ENCODE measurements around the gene MAGEA6. TPM values are rescaled to one million over a fixed set of nuclear protein-coding genes. Genes with fewer than 3 reads are reported as not detected.
"Not testable (repeated sequence)": the region's sequence is repeated elsewhere in the genome, so short reads cannot be mapped to it uniquely, and the experiment has no call there.

MAGEA6 gene
- total and polyA plus RNA-seq, 2 donors = 0.05 TPM; not detected in 1

DNA sequence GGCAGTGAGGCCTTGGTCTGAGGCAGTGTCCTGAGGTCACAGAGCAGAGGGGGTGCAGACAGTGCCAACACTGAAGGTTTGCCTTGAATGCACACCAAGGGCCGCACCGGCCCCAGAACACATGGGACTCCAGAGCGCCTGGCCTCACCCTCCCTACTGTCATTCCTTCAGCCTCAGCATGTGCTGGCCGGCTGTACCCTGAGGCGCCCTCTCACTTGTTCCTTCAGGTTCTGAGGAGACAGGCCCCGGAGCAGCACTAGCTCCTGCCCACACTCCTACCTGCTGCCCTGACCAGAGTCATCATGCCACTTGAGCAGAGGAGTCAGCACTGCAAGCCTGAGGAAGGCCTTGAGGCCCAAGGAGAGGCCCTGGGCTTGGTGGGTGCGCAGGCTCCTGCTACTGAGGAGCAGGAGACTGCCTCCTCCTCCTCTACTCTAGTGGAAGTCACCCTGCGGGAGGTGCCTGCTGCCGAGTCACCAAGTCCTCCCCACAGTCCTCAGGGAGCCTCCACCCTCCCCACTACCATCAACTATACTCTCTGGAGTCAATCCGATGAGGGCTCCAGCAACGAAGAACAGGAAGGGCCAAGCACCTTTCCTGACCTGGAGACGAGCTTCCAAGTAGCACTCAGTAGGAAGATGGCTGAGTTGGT lies 33.5 kb downstream of the MAGEA6 start:
- H3K27ac ChIP-seq (ENCODE audit: low read depth in 1 of 2, low read length in 1 of 2) = no peak overlapping the region
- no peak overlapping the region for H3K4me3 ChIP-seq (ENCODE audit: low read length in 2 of 2)
- DNase-seq (ENCODE audit: low read depth in 6 of 9, low spot score in 9 of 9) = no peak
- H3K27me3 ChIP-seq (ENCODE audit: control insufficient read depth in 2 of 2, insufficient read depth in 1 of 2, low read length in 1 of 2) = no peaks in the 10 kb centered on the region
- no peaks in the 10 kb centered on the region for H3K9me3 ChIP-seq (ENCODE audit: control insufficient read depth in 2 of 2, insufficient read depth in 1 of 2, low read length in 1 of 2)
- H3K36me3 ChIP-seq (ENCODE audit: control insufficient read depth in 2 of 2, insufficient read depth in 2 of 2, low read length in 1 of 2) = no peaks in the 10 kb centered on the region
- no peaks in the 10 kb centered on the region for H3K4me1 ChIP-seq (ENCODE audit: control insufficient read depth in 2 of 2, insufficient read depth in 2 of 2, low read length in 2 of 2)
- WGBS = 97% methylated on average over 12 of the region's 12 CpGs

- no peak for DNase-seq (ENCODE audit: low read depth in 6 of 9, low spot score in 9 of 9)
- WGBS = 86% methylated on average over 2 of the region's 2 CpGs
- H3K36me3 ChIP-seq (ENCODE audit: control insufficient read depth in 2 of 2, insufficient read depth in 2 of 2, low read length in 1 of 2) = no peaks in the 10 kb centered on the region
- H3K27ac ChIP-seq (ENCODE audit: low read depth in 1 of 2, low read length in 1 of 2) = no peak overlapping the region
- no peak overlapping the region for H3K4me3 ChIP-seq (ENCODE audit: low read length in 2 of 2)
- H3K4me1 ChIP-seq (ENCODE audit: control insufficient read depth in 2 of 2, insufficient read depth in 2 of 2, low read length in 2 of 2) = no peaks in the 10 kb centered on the region
- no peaks in the 10 kb centered on the region for H3K9me3 ChIP-seq (ENCODE audit: control insufficient read depth in 2 of 2, insufficient read depth in 1 of 2, low read length in 1 of 2)
- no peaks in the 10 kb centered on the region for H3K27me3 ChIP-seq (ENCODE audit: control insufficient read depth in 2 of 2, insufficient read depth in 1 of 2, low read length in 1 of 2)
These were observed 34.4 kb downstream of the MAGEA6 start for GRCh38 chrX:152735101-152735500.

GRCh38 chrX:152734143-152734858 lies 35.2 kb downstream of the MAGEA6 start:
- not testable (repeated sequence) for H3K36me3 ChIP-seq (ENCODE audit: control insufficient read depth in 2 of 2, insufficient read depth in 2 of 2, low read length in 1 of 2); DNase-seq (ENCODE audit: low read depth in 6 of 9, low spot score in 9 of 9); H3K27ac ChIP-seq (ENCODE audit: low read depth in 1 of 2, low read length in 1 of 2); H3K9me3 ChIP-seq (ENCODE audit: control insufficient read depth in 2 of 2, insufficient read depth in 1 of 2, low read length in 1 of 2); H3K27me3 ChIP-seq (ENCODE audit: control insufficient read depth in 2 of 2, insufficient read depth in 1 of 2, low read length in 1 of 2); H3K4me3 ChIP-seq (ENCODE audit: low read length in 2 of 2); H3K4me1 ChIP-seq (ENCODE audit: control insufficient read depth in 2 of 2, insufficient read depth in 2 of 2, low read length in 2 of 2)
- 97% methylated on average over 22 of the region's 22 CpGs for WGBS

GRCh38 chrX:152733261-152733975 lies 36.1 kb downstream of the MAGEA6 start, which contains the start of the genes CSAG1 and MAGEA12:
TSS of gene CSAG1 (minus strand) at chrX:152733721. CDS start at chrX:152732460, 1,261 bp downstream.
TSS of gene MAGEA12 (plus strand) at chrX:152733757. CDS start at chrX:152736162, 2,405 bp downstream.
- DNase-seq (ENCODE audit: low read depth in 6 of 9, low spot score in 9 of 9) = no peak
- H3K9me3 ChIP-seq (ENCODE audit: control insufficient read depth in 2 of 2, insufficient read depth in 1 of 2, low read length in 1 of 2) = no peaks in the 10 kb centered on the region
- no peaks in the 10 kb centered on the region for H3K4me1 ChIP-seq (ENCODE audit: control insufficient read depth in 2 of 2, insufficient read depth in 2 of 2, low read length in 2 of 2)
- no peaks in the 10 kb centered on the region for H3K36me3 ChIP-seq (ENCODE audit: control insufficient read depth in 2 of 2, insufficient read depth in 2 of 2, low read length in 1 of 2)
- WGBS = 96% methylated on average over 19 of the region's 21 CpGs
- no peaks in the 10 kb centered on the region for H3K27me3 ChIP-seq (ENCODE audit: control insufficient read depth in 2 of 2, insufficient read depth in 1 of 2, low read length in 1 of 2)
- H3K4me3 ChIP-seq (ENCODE audit: low read length in 2 of 2) = no peak within 1 kb of the TSS
- no peak within 1 kb of the TSS for H3K27ac ChIP-seq (ENCODE audit: low read depth in 1 of 2, low read length in 1 of 2)

- DNase-seq (ENCODE audit: low read depth in 6 of 9, low spot score in 9 of 9) = no peak
- WGBS = 83% methylated on average over 7 of the region's 7 CpGs
- no peaks in the 10 kb centered on the region for H3K4me1 ChIP-seq (ENCODE audit: control insufficient read depth in 2 of 2, insufficient read depth in 2 of 2, low read length in 2 of 2)
- no peaks in the 10 kb centered on the region for H3K36me3 ChIP-seq (ENCODE audit: control insufficient read depth in 2 of 2, insufficient read depth in 2 of 2, low read length in 1 of 2)
- H3K27me3 ChIP-seq (ENCODE audit: control insufficient read depth in 2 of 2, insufficient read depth in 1 of 2, low read length in 1 of 2) = no peaks in the 10 kb centered on the region
- H3K4me3 ChIP-seq (ENCODE audit: low read length in 2 of 2) = no peak overlapping the region
- no peak overlapping the region for H3K27ac ChIP-seq (ENCODE audit: low read depth in 1 of 2, low read length in 1 of 2)
- H3K9me3 ChIP-seq (ENCODE audit: control insufficient read depth in 2 of 2, insufficient read depth in 1 of 2, low read length in 1 of 2) = no peaks in the 10 kb centered on the region
These were observed 44.1 kb downstream of the MAGEA6 start for GRCh38 chrX:152725409-152725808.

Other genes with a start within 250 kb of the MAGEA6 start
- 0.09 TPM for gene GABRQ, start 131.8 kb downstream of the MAGEA6 start, total RNA-seq
- gene GABRQ, start 131.8 kb downstream of the MAGEA6 start, polyA plus RNA-seq = 0.09 TPM
- gene MAGEA3, start 70.9 kb downstream of the MAGEA6 start, total RNA-seq = 0.05 TPM
- gene MAGEA3, start 70.9 kb downstream of the MAGEA6 start, polyA plus RNA-seq = 0.05 TPM
- not detected for gene CSAG2, start 60.4 kb downstream of the MAGEA6 start, total RNA-seq
- gene CSAG2, start 60.4 kb downstream of the MAGEA6 start, polyA plus RNA-seq = 0.52 TPM
- not detected for gene MAGEA2B, start 55.1 kb downstream of the MAGEA6 start, total RNA-seq
- gene MAGEA2B, start 55.1 kb downstream of the MAGEA6 start, polyA plus RNA-seq = not detected
- 0.24 TPM for gene CSAG1, start 36.0 kb downstream of the MAGEA6 start, total RNA-seq
- gene CSAG1, start 36.0 kb downstream of the MAGEA6 start, polyA plus RNA-seq = 0.30 TPM
- not detected for gene MAGEA12, start 35.9 kb downstream of the MAGEA6 start, total RNA-seq
- 0.05 TPM for gene MAGEA12, start 35.9 kb downstream of the MAGEA6 start, polyA plus RNA-seq
- not detected for gene MAGEA2, start 15.8 kb downstream of the MAGEA6 start, total RNA-seq
- gene MAGEA2, start 15.8 kb downstream of the MAGEA6 start, polyA plus RNA-seq = 0.02 TPM
- gene CSAG3, start 10.5 kb downstream of the MAGEA6 start, total RNA-seq = 0.52 TPM
- 1.3 TPM for gene CSAG3, start 10.5 kb downstream of the MAGEA6 start, polyA plus RNA-seq
- gene CETN2, start 61.1 kb upstream of the MAGEA6 start, total RNA-seq = 25.3 TPM
- 37.4 TPM for gene CETN2, start 61.1 kb upstream of the MAGEA6 start, polyA plus RNA-seq
- 7.2 TPM for gene NSDHL, start 61.4 kb upstream of the MAGEA6 start, total RNA-seq
- gene NSDHL, start 61.4 kb upstream of the MAGEA6 start, polyA plus RNA-seq = 9.9 TPM
- 1.5 TPM for gene ZNF185, start 128.4 kb upstream of the MAGEA6 start, total RNA-seq
- gene ZNF185, start 128.4 kb upstream of the MAGEA6 start, polyA plus RNA-seq = 5.9 TPM
- gene PNMA5, start 224.4 kb upstream of the MAGEA6 start, total RNA-seq = not detected
- 0.25 TPM for gene PNMA5, start 224.4 kb upstream of the MAGEA6 start, polyA plus RNA-seq